A549 (cell line): Measurements from ENCODE around the gene FNDC3A. TPM values are rescaled to one million over a fixed set of nuclear protein-coding genes. Genes with fewer than 3 reads are reported as not detected.

Experiments
- ATAC-seq, 2 experiments: fragments of 200-7000 bp in 1 of 2; fragments of >200 bp in 1 of 2; cut with Nextera tagmentation in 1 of 2; cut with Tn5 transposase in 1 of 2; 3 replicates each; pipeline versions ENCODE4 v1.8.0 to v1.9.1; 2018 to 2020; ENCODE audit warnings: mild to moderate bottlenecking in 1 of 2, moderate library complexity in 1 of 2
- CTCF ChIA-PET: fragments of 300-600 bp; sonication (Branson Sonifier 250); formaldehyde crosslinking; extraction: SDS; loops from one replicate; lab custom pipeline; 2021; ENCODE audit warnings: antibody characterized with exemption, inconsistent platforms; lab: Yijun Ruan, JAX
- POLR2A ChIA-PET: fragments of 350-600 bp; formaldehyde crosslinking; extraction: SDS; loops from one replicate; lab custom pipeline; 2021; ENCODE audit warnings: antibody characterized with exemption, inconsistent platforms; lab: Yijun Ruan, JAX
- DNase-seq, 2 experiments: peaks; one replicate each; pipeline versions ENCODE4 v3.0.0 to v3.0.0-alpha.2; 2011 to 2016; ENCODE audit warnings: low read depth in 1 of 2, low spot score in 1 of 2
- FAIRE-seq: peaks from 2 replicates; lab custom pipeline; 2011; peaks lifted over from hg19 to GRCh38; lab: Jason Lieb, UNC
- H3K27ac ChIP-seq, 2 experiments: fragments of >200 bp; sonication (Bioruptor Twin); formaldehyde crosslinking; 3 replicates each; pipeline ENCODE4 v1.5.1; 2016 to 2017
- H3K4me1 ChIP-seq: fragments of >200 bp; sonication (Bioruptor Twin); formaldehyde crosslinking; 3 replicates; pipeline ENCODE4 v1.6.1; 2016
- H3K4me2 ChIP-seq: fragments of >200 bp; sonication (Bioruptor Twin); formaldehyde crosslinking; 3 replicates; pipeline ENCODE4 v1.6.1; 2016
- H3K4me3 ChIP-seq: fragments of >200 bp; sonication (Bioruptor Twin); formaldehyde crosslinking; 3 replicates; pipeline ENCODE4 v1.5.1; 2016
- H3K9me3 ChIP-seq: fragments of >200 bp; sonication (Bioruptor Twin); formaldehyde crosslinking; 3 replicates; pipeline ENCODE4 v1.6.1; 2016
- BHLHE40 ChIP-seq: IDR thresholded peaks from 2 replicates; pipeline ENCODE4 v1.6.1; 2012; ENCODE audit warnings: low read depth, low read length, inconsistent platforms
- CBX8 ChIP-seq: fragments of 200-600 bp; sonication (generic); IDR thresholded peaks from 2 replicates; pipeline ENCODE4 v1.6.1; 2016
- CHD2 ChIP-seq: fragments of 150-350 bp; IDR thresholded peaks from 2 replicates; pipeline ENCODE4 v1.6.1; 2014; ENCODE audit warnings: low read length; ENCODE audit not compliant: partially characterized antibody
- EHMT2 ChIP-seq: fragments of 200-600 bp; sonication (generic); IDR thresholded peaks from 2 replicates; pipeline ENCODE4 v1.6.1; 2016; ENCODE audit warnings: antibody characterized with exemption, low read depth, mild to moderate bottlenecking, moderate library complexity
- ESRRA ChIP-seq: fragments of 150-350 bp; IDR thresholded peaks from 2 replicates; pipeline ENCODE4 v1.6.1; 2014; ENCODE audit warnings: mild to moderate bottlenecking, low read length, borderline replicate concordance
- FOXS1 ChIP-seq: fragments of 250-450 bp; sonication (Bioruptor Pico); IDR thresholded peaks from 2 replicates; pipeline ENCODE4 v1.5.0; 2020; ENCODE audit warnings: mild to moderate bottlenecking, moderate library complexity
- GATA3 ChIP-seq: IDR thresholded peaks from 2 replicates; pipeline ENCODE4 v1.6.1; 2012; ENCODE audit warnings: borderline replicate concordance
- HOXB5 ChIP-seq: fragments of 250-450 bp; sonication (Bioruptor Pico); IDR thresholded peaks from 2 replicates; pipeline ENCODE4 v1.5.0; 2020; ENCODE audit warnings: mild to moderate bottlenecking, moderate library complexity
- KDM1A ChIP-seq: fragments of 200-600 bp; sonication (generic); IDR thresholded peaks from 2 replicates; pipeline ENCODE4 v1.6.1; 2016; ENCODE audit warnings: low read depth, mild to moderate bottlenecking
- MAFK ChIP-seq: fragments of 450-650 bp; IDR thresholded peaks from 2 replicates; pipeline ENCODE4 v1.6.1; 2014; ENCODE audit not compliant: partially characterized antibody
- NR3C1 ChIP-seq: fragments of >200 bp; sonication (Bioruptor Twin); formaldehyde crosslinking; IDR thresholded peaks from 3 replicates; pipeline ENCODE4 v1.6.1; 2017
- PHF8 ChIP-seq: fragments of 200-600 bp; sonication (generic); IDR thresholded peaks from 2 replicates; pipeline ENCODE4 v1.6.1; 2016; ENCODE audit warnings: low read depth, mild to moderate bottlenecking, antibody characterized with exemption, moderate library complexity, borderline replicate concordance
- POLR2A ChIP-seq: IDR thresholded peaks from 2 replicates; pipeline ENCODE4 v1.6.1; 2012; ENCODE audit warnings: mild to moderate bottlenecking, low read length
- POLR2AphosphoS2 ChIP-seq: conservative IDR thresholded peaks from 2 replicates; pipeline ENCODE4 v1.6.1; 2012; ENCODE audit warnings: low read length, improper control_type of control experiment, inconsistent platforms
- RAD21 ChIP-seq, 2 experiments: fragments of >200 bp in 1 of 2; sonication (Bioruptor Twin) in 1 of 2; formaldehyde crosslinking in 1 of 2; IDR thresholded peaks in 1 of 2; conservative IDR thresholded peaks in 1 of 2; 2 replicates in 1 of 2; 3 replicates in 1 of 2; pipeline ENCODE4 v1.6.1; 2012 to 2018; ENCODE audit warnings: inconsistent platforms in 1 of 2
- RCOR1 ChIP-seq: fragments of 150-350 bp; IDR thresholded peaks from 2 replicates; pipeline ENCODE4 v1.6.1; 2014; ENCODE audit warnings: antibody characterized with exemption, low read length, low read depth
- RFX5 ChIP-seq: fragments of 450-650 bp; IDR thresholded peaks from 2 replicates; pipeline ENCODE4 v1.7.1; 2014; ENCODE audit warnings: antibody characterized with exemption, mild to moderate bottlenecking, moderate library complexity
- RNF2 ChIP-seq: fragments of 200-600 bp; sonication (generic); IDR thresholded peaks from 2 replicates; pipeline ENCODE4 v1.6.1; 2016; ENCODE audit warnings: low read depth, mild to moderate bottlenecking, antibody characterized with exemption, moderate library complexity, borderline replicate concordance
- SMC3 ChIP-seq: fragments of >200 bp; sonication (Bioruptor Twin); formaldehyde crosslinking; IDR thresholded peaks from 3 replicates; pipeline ENCODE4 v1.6.1; 2018; ENCODE audit warnings: inconsistent platforms
- SREBF2 ChIP-seq: fragments of 450-650 bp; IDR thresholded peaks from 2 replicates; pipeline ENCODE4 v1.6.1; 2014; ENCODE audit warnings: mild to moderate bottlenecking, moderate library complexity
- TP53 ChIP-seq: fragments of 250-450 bp; sonication (Bioruptor Pico); IDR thresholded peaks from 2 replicates; pipeline ENCODE4 v1.5.0; 2021; ENCODE audit warnings: mild to moderate bottlenecking, moderate library complexity
- ZFP36 ChIP-seq: fragments of 450-650 bp; IDR thresholded peaks from 2 replicates; pipeline ENCODE4 v1.6.1; 2014; ENCODE audit warnings: borderline replicate concordance; ENCODE audit not compliant: partially characterized antibody
- ZSCAN20 ChIP-seq: fragments of 250-450 bp; sonication (Bioruptor Pico); IDR thresholded peaks from 2 replicates; pipeline ENCODE4 v1.8.0; 2022; ENCODE audit warnings: mild to moderate bottlenecking, moderate library complexity
- WGBS: methylation state at CpG from one replicate; pipeline ENCODE4 v1.1.6; 2017; ENCODE audit errors: missing lambda C conversion rate; 5-methylcytosine and 5-hydroxymethylcytosine counted together
- polyA plus RNA-seq, 4 experiments: library from polyadenylated mRNA; depleted of rRNA in 3 of 4; stranded (reverse); fragments of >200 nt; fragmentation: RNase III in 1 of 4; extraction: RNeasy Plus Mini Kit Qiagen cat#74134 plus additional on column Dnase treatment in 1 of 4; gene quantifications; 2 replicates in 3 of 4; 3 replicates in 1 of 4; pipeline ENCODE4 v1.2.3, GENCODE V29; 2011 to 2017
- TF ChIP-seq, protein P1 (sequence below): fragments of 250-450 bp; sonication (Bioruptor Pico); IDR thresholded peaks from 2 replicates; pipeline ENCODE4 v1.5.0; 2021; ENCODE audit warnings: mild to moderate bottlenecking, moderate library complexity, borderline replicate concordance
- TF ChIP-seq, protein P2 (sequence below): fragments of >200 bp; sonication (Bioruptor Twin); formaldehyde crosslinking; IDR thresholded peaks from 3 replicates; pipeline ENCODE4 v1.6.1; 2016
- TF ChIP-seq, protein P3 (sequence below): fragments of >200 bp; sonication (Bioruptor Twin); formaldehyde crosslinking; IDR thresholded peaks from 3 replicates; pipeline ENCODE4 v1.5.1; 2016

FNDC3A gene
- polyA plus RNA-seq, 2 of the 4 experiments (the other 2 are of a cell fraction) = 16.0 to 32.6 TPM

DNA sequence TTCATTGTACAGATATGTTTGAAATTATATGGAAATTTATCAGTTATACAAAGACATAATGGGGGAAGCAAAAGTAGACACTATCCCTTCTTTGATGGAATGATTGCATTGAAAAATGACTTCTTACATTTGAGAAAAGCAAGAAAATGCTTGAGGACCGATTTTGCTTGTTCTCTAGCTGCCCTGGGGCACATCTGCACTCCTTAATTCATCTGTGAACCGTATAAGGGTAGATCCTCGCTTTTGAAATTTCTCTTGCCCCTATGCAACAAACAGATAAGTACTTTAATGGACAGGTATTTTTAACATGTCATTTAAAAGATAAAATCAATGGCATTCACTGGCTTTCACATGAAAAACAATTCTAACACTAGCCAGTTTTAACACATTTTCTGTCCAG lies 230.9 kb downstream of the FNDC3A start:
- DNase-seq = no peak
- no peak overlapping the region for H3K4me3 ChIP-seq
- ChIA-PET POLR2A (interaction anchor here (0.6 kb wide), 1 partner anchor 82 kb away, joined by 4 read pairs; no protein-coding TSS in a partner anchor), CTCF (no interaction called here)
- no peak overlapping the region for H3K4me2 ChIP-seq
- 86% methylated on average over 3 of the region's 3 CpGs for WGBS
- H3K27ac ChIP-seq = no peak overlapping the region
- ATAC-seq = no peak
- FAIRE-seq = no peak
- H3K4me1 ChIP-seq = no peaks in the 10 kb centered on the region
- no peaks in the 10 kb centered on the region for H3K9me3 ChIP-seq
- TF ChIP-seq NR3C1 (no peak), EHMT2 (no peak), KDM1A (no peak), HOXB5 (no peak)

DNA sequence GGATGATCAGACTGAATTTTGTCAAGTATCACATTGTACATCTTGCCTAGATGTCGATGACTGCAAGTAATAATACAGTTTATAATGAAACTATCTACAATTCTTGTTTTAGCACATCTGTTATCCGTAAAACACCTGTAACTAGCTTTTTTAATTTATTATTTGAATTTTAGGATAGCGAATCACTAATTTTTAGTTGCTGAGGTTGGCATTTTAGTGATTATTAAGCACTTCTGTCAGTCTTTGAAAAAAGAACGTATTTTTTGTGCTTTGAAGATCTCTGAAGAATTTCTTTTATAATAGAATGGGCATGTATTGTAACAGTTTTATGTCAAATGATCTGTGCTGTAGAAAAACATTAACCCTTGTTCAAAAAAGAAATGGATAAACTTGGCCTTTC lies 232.9 kb downstream of the FNDC3A start:
- no peak overlapping the region for H3K4me3 ChIP-seq
- no peak for DNase-seq
- H3K4me1 ChIP-seq = no peaks in the 10 kb centered on the region
- H3K4me2 ChIP-seq = no peak overlapping the region
- WGBS = 92% methylated on average over 4 of the region's 4 CpGs
- FAIRE-seq = no peak
- H3K9me3 ChIP-seq = no peaks in the 10 kb centered on the region
- TF ChIP-seq RCOR1 = no peak
- no peak for TF ChIP-seq SMC3
- TF ChIP-seq POLR2A = no peak
- no peak for TF ChIP-seq CBX8
- no peak for TF ChIP-seq ESRRA
- TF ChIP-seq, protein P1, sequence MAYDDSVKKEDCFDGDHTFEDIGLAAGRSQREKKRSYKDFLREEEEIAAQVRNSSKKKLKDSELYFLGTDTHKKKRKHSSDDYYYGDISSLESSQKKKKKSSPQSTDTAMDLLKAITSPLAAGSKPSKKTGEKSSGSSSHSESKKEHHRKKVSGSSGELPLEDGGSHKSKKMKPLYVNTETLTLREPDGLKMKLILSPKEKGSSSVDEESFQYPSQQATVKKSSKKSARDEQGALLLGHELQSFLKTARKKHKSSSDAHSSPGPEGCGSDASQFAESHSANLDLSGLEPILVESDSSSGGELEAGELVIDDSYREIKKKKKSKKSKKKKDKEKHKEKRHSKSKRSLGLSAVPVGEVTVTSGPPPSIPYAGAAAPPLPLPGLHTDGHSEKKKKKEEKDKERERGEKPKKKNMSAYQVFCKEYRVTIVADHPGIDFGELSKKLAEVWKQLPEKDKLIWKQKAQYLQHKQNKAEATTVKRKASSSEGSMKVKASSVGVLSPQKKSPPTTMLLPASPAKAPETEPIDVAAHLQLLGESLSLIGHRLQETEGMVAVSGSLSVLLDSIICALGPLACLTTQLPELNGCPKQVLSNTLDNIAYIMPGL (CRISPR knock-in tag) = no peak
- no peak for TF ChIP-seq TP53 (CRISPR knock-in tag)
- ChIA-PET CTCF (no interaction called here), POLR2A (no interaction called here)
- ATAC-seq = no peak
- H3K27ac ChIP-seq = no peak overlapping the region

DNA sequence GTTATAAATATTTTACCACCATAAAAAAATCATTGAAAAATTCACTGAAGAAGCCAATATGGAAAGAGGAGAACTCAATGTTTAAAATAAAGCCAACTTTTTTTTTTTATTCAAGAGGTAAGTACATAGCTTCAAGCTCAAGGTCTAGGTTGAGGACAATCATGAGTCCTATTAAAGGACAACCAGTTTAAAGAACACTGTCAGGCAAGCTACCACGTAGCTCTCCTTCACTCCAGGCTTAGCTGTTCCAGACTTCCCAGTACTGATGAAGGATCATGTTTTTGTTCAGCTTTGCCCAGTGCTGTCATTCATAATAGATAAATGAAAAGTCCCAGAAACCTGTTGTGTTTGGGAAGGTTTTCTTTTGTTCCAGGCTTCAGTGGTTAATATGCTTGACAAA lies 234.4 kb downstream of the FNDC3A start:
- no peak for FAIRE-seq

More for the DNA sequence above, 234.4 kb downstream of the FNDC3A start:
- TF ChIP-seq POLR2AphosphoS2 (no peak), MAFK (no peak), PHF8 (no peak), RFX5 (no peak), GATA3 (no peak), POLR2A (no peak), RNF2 (no peak), ZFP36 (no peak), KDM1A (no peak), RAD21 (conservative IDR thresholded peaks at IDR 0.05 in 1 of 2, IDR thresholded peaks at IDR 0.05 in 1 of 2) (no peak), HOXB5 (no peak), CHD2 (no peak), NR3C1 (no peak), SREBF2 (no peak), ZSCAN20 (no peak), BHLHE40 (no peak), FOXS1 (CRISPR knock-in tag) (no peak)
- TF ChIP-seq, protein P1 (CRISPR knock-in tag) = no peak
- TF ChIP-seq, protein P2, sequence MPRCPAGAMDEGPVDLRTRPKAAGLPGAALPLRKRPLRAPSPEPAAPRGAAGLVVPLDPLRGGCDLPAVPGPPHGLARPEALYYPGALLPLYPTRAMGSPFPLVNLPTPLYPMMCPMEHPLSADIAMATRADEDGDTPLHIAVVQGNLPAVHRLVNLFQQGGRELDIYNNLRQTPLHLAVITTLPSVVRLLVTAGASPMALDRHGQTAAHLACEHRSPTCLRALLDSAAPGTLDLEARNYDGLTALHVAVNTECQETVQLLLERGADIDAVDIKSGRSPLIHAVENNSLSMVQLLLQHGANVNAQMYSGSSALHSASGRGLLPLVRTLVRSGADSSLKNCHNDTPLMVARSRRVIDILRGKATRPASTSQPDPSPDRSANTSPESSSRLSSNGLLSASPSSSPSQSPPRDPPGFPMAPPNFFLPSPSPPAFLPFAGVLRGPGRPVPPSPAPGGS = no peak
- TF ChIP-seq, protein P3, sequence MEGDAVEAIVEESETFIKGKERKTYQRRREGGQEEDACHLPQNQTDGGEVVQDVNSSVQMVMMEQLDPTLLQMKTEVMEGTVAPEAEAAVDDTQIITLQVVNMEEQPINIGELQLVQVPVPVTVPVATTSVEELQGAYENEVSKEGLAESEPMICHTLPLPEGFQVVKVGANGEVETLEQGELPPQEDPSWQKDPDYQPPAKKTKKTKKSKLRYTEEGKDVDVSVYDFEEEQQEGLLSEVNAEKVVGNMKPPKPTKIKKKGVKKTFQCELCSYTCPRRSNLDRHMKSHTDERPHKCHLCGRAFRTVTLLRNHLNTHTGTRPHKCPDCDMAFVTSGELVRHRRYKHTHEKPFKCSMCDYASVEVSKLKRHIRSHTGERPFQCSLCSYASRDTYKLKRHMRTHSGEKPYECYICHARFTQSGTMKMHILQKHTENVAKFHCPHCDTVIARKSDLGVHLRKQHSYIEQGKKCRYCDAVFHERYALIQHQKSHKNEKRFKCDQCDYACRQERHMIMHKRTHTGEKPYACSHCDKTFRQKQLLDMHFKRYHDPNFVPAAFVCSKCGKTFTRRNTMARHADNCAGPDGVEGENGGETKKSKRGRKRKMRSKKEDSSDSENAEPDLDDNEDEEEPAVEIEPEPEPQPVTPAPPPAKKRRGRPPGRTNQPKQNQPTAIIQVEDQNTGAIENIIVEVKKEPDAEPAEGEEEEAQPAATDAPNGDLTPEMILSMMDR = no peak
- Histone ChIP-seq H3K9me3 (no peaks in the 10 kb centered on the region), H3K4me1 (no peaks in the 10 kb centered on the region), H3K4me2 (no peak overlapping the region), H3K27ac (no peak overlapping the region), H3K4me3 (no peak overlapping the region)
- DNase-seq = no peak
- ChIA-PET CTCF (no interaction called here), POLR2A (no interaction called here)
- 86% methylated on average over 1 of the region's 1 CpG for WGBS
- ATAC-seq = no peak
